ENCODE measurements around the gene TREH.

The TREH gene

DNA sequence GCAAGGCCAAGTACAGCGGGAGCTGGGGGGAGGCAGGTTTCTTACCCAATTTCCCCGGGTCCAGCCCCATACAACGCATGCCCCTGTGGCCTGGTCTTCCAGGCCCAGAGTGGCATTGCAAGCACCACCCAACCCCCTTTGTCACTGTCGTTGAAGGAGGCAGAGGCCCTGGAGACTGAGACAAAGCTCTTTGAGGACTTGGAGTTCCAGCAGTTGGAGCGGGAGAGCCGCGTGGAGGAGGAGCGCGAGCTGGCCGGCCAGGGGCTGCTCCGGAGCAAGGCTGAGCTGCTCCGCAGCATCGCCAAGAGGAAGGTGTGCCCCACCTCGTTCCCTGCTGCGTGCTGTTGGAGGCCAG is 44.2 kb downstream of the TREH start:
- no peaks in the 10 kb centered on the region for H3K36me3 Mint-ChIP-seq
- H3K27ac Mint-ChIP-seq, result no peak overlapping the region
- no peaks in the 10 kb centered on the region for H3K27me3 Mint-ChIP-seq
- no peaks in the 10 kb centered on the region for H3K9me3 Mint-ChIP-seq (ENCODE audit: low read depth)
- no peaks in the 10 kb centered on the region for H3K4me1 Mint-ChIP-seq (ENCODE audit: low read depth)
- H3K4me3 Mint-ChIP-seq, result no peak overlapping the region

DNA sequence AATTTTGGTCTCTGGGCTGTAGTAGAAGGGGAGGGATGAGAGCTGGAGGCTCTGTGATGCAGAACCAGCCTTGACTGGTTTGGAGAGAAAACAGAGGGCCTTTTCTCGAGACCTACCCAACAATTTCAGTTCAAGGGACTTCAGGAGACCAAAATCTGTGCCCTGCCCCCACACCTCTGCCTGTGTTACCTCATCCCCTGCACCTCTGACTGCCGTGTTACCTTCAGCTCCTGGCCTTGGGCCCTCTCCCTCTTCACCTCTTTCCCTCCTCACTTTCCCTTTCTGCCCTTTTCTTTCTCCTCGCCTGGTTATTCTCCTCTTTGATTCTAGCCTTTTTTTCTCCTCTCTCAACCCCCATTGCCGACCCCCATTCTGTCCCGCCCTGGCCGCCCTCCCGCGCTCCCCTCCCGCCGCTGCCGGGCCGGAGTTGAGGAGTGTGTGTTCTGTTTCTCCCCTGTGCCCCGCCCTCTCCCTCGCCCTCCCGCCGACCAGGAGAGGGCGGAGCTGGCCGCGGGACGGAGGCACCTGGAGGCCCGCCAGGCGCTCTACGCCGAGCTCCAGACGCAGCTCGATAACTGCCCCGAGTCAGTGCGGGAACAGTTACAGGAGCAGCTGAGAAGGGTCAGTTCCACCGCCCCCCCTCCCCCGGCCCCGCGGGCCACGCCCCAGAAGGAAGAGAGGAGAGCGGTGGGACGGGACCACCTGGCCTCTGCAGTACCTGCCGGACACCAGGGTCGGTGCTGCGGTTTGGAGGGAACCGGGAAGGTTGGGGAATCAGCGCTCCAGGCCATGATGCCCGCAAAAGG is 44.8 kb downstream of the TREH start:
- no peak overlapping the region for H3K4me3 Mint-ChIP-seq
- no peaks in the 10 kb centered on the region for H3K4me1 Mint-ChIP-seq (ENCODE audit: low read depth)

DNA sequence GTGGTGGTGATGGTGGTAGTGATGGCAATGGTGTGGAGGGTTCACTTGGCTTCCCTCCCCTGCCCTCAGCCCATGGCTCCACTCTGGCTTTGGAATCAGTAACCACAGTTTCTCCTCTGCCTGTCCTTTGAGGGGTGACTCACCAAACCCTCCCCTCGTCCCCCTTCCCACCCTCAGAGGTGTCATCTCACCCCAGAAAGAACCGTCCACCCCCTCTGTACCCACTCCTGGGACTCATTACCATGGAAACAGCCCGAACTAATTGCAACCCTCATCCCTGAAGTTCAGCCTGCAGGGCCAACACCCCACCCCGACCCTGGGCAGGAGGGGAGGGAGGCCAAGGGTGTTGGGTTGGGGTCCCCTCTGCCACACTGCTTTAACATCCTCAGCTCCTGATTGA is 45.5 kb downstream of the TREH start:
- Mint-ChIP-seq H3K9me3 (ENCODE audit: low read depth) (no peaks in the 10 kb centered on the region), H3K4me1 (ENCODE audit: low read depth) (no peaks in the 10 kb centered on the region), H3K27me3 (no peaks in the 10 kb centered on the region), H3K27ac (no peak overlapping the region), H3K4me3 (no peak overlapping the region), H3K36me3 (no peaks in the 10 kb centered on the region)

More for the DNA sequence above, 44.8 kb downstream of the TREH start:
- H3K9me3 Mint-ChIP-seq (ENCODE audit: low read depth), result no peaks in the 10 kb centered on the region
- H3K27ac Mint-ChIP-seq, result no peak overlapping the region
- H3K27me3 Mint-ChIP-seq, result no peaks in the 10 kb centered on the region
- H3K36me3 Mint-ChIP-seq, result no peaks in the 10 kb centered on the region

GRCh38 chr11:118633319-118633690 is 46.1 kb downstream of the TREH start:
- Mint-ChIP-seq H3K27ac (no peak overlapping the region), H3K9me3 (ENCODE audit: low read depth) (no peaks in the 10 kb centered on the region), H3K4me3 (no peak overlapping the region), H3K36me3 (no peaks in the 10 kb centered on the region), H3K27me3 (no peaks in the 10 kb centered on the region), H3K4me1 (ENCODE audit: low read depth) (no peaks in the 10 kb centered on the region)

DNA sequence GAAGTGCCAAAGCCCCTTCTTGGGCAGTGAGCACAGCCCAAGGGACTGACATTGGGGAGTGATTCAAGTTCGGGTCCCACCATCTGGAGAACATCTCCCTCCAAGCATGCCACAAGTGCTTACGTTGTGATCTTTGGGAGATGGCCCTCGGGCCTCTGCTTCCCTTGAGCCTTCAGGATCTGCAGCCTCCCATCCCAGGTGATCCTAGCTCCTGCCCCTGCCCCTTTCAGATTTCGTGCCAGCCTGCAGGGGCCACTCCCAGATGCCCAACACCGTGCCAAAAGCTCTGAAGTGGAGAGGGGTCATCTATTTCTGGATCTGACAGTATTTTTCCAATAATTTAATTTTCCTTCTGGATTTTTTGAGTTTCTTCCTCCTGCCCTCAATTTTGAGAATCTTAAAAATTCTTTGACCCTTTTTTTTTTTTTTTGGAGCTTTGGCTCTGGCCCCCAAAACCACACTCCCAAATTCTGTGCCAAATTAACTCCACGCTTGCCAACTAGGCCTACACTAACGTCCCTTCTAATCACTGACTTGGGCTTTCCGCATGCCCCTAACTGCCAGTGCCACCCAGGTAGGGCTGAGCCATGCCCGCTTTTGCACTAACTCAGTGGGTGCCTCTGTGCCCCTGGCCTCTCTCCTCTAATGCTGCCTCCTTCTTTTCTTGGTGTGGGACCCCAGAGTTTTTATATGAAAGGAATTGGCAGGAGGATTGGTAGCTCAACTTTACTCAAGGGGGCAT is 46.7 kb downstream of the TREH start:
- no peaks in the 10 kb centered on the region for H3K27me3 Mint-ChIP-seq
- H3K4me3 Mint-ChIP-seq, result no peak overlapping the region
- H3K27ac Mint-ChIP-seq, result no peak overlapping the region
- no peaks in the 10 kb centered on the region for H3K9me3 Mint-ChIP-seq (ENCODE audit: low read depth)
- H3K36me3 Mint-ChIP-seq, result no peaks in the 10 kb centered on the region
- H3K4me1 Mint-ChIP-seq (ENCODE audit: low read depth), result no peaks in the 10 kb centered on the region

- no peak overlapping the region for H3K4me3 Mint-ChIP-seq
- no peaks in the 10 kb centered on the region for H3K4me1 Mint-ChIP-seq (ENCODE audit: low read depth)
- H3K27me3 Mint-ChIP-seq, result no peaks in the 10 kb centered on the region
- no peaks in the 10 kb centered on the region for H3K9me3 Mint-ChIP-seq (ENCODE audit: low read depth)
- no peak overlapping the region for H3K27ac Mint-ChIP-seq
- no peaks in the 10 kb centered on the region for H3K36me3 Mint-ChIP-seq
Observed at GRCh38 chr11:118631142-118631909, 48.1 kb downstream of the TREH start.

GRCh38 chr11:118629761-118630661 is 49.4 kb downstream of the TREH start:
- no peaks in the 10 kb centered on the region for H3K36me3 Mint-ChIP-seq

DNA sequence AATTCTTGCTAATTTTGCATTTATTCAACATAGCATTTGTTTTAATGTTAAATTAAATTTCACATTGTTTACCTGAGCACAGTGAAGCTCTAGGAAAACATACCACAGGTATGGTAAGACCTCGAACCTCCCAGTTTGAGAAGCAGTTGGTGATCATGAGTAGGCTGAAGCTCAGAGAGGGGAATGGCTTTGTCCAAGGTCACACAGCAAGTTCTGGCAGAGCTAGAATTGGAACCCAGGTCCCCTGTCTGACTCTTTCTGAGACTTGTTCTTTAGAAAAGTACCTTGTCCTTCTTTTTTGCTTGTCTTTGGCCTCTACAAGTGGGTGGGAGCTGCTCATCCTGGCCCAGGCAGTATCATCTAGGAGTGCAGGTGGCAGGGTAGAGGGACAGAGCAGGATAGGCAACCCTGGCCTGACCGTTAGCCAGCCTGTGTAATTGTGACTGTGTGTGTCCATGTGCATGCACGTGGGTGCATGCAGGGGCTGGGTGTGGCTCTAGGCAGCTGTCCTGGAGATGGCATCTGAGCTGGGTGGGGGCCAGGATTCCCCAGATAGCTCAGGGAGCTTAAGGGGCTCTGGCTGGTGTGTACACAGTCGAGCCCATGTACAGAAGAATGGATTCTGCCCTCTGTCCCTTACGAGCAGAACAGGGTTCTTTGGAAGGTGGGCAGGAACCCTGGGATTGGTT is 50.4 kb downstream of the TREH start:
- Mint-ChIP-seq H3K9me3 (ENCODE audit: low read depth) (no peaks in the 10 kb centered on the region), H3K36me3 (no peaks in the 10 kb centered on the region), H3K4me3 (no peak overlapping the region), H3K27me3 (no peaks in the 10 kb centered on the region), H3K27ac (no peak overlapping the region), H3K4me1 (ENCODE audit: low read depth) (no peaks in the 10 kb centered on the region)

More at GRCh38 chr11:118629761-118630661, 49.4 kb downstream of the TREH start:
- H3K4me3 Mint-ChIP-seq, result no peak overlapping the region
- H3K27ac Mint-ChIP-seq, result no peak overlapping the region
- H3K27me3 Mint-ChIP-seq, result no peaks in the 10 kb centered on the region
- no peaks in the 10 kb centered on the region for H3K4me1 Mint-ChIP-seq (ENCODE audit: low read depth)
- no peaks in the 10 kb centered on the region for H3K9me3 Mint-ChIP-seq (ENCODE audit: low read depth)

DNA sequence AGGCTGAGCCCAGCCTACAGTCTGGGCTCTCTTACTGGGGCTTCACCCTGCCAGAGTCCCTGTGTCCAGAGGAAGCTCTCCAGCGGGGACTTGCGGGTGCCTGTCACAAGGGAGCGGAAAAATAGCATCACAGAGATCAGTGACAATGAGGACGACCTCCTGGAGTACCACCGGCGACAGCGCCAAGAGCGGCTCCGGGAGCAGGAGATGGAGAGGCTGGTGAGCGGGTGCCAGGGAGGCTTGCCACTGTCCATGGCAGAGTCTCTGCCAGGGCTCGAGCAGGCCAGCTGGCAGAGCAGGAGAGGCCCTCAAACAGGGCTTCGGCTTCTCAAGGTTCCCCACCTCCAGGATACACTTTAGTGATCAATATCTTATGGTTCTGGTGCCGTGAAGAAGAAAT is 51.0 kb downstream of the TREH start:
- no peaks in the 10 kb centered on the region for H3K4me1 Mint-ChIP-seq (ENCODE audit: low read depth)
- no peak overlapping the region for H3K27ac Mint-ChIP-seq
- no peaks in the 10 kb centered on the region for H3K36me3 Mint-ChIP-seq
- H3K9me3 Mint-ChIP-seq (ENCODE audit: low read depth), result no peaks in the 10 kb centered on the region
- no peak overlapping the region for H3K4me3 Mint-ChIP-seq
- no peaks in the 10 kb centered on the region for H3K27me3 Mint-ChIP-seq

DNA sequence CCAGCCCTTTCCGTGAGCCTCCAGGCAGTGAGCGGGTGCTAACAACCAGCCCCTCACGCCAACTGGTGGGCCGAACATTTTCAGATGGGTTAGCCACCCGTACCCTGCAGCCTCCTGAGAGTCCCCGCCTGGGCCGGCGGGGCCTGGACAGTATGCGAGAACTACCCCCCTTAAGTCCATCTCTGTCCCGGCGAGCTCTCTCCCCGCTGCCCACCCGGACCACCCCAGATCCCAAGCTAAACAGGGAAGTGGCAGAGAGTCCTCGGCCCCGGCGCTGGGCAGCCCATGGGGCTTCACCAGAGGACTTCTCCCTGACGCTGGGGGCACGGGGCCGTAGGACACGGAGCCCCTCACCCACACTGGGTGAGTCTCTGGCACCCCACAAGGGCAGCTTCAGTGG is 51.4 kb downstream of the TREH start:
- Mint-ChIP-seq H3K27me3 (no peaks in the 10 kb centered on the region), H3K36me3 (no peaks in the 10 kb centered on the region), H3K4me1 (ENCODE audit: low read depth) (no peaks in the 10 kb centered on the region), H3K4me3 (no peak overlapping the region), H3K9me3 (ENCODE audit: low read depth) (no peaks in the 10 kb centered on the region), H3K27ac (no peak overlapping the region)

DNA sequence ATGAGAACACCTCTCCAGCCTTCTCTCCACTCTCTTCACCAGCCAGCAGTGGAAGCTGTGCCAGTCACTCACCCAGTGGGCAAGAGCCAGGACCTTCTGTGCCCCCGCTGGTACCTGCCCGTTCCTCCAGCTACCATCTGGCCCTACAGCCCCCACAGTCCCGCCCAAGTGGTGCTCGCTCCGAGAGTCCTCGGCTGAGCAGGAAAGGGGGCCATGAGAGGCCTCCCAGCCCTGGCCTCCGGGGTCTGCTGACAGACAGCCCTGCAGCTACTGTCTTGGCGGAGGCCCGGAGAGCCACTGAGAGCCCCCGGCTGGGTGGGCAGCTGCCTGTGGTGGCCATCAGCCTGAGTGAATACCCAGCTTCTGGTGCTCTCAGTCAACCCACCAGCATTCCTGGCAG is 51.9 kb downstream of the TREH start:
- Mint-ChIP-seq H3K27ac (no peak overlapping the region), H3K27me3 (no peaks in the 10 kb centered on the region), H3K36me3 (no peaks in the 10 kb centered on the region), H3K4me1 (ENCODE audit: low read depth) (no peaks in the 10 kb centered on the region), H3K9me3 (ENCODE audit: low read depth) (no peaks in the 10 kb centered on the region), H3K4me3 (no peak overlapping the region)

- Mint-ChIP-seq H3K4me3 (no peak overlapping the region), H3K4me1 (ENCODE audit: low read depth) (peaks cover under 1% of the 10 kb centered on the region), H3K27ac (no peak overlapping the region), H3K9me3 (ENCODE audit: low read depth) (no peaks in the 10 kb centered on the region), H3K27me3 (no peaks in the 10 kb centered on the region), H3K36me3 (no peaks in the 10 kb centered on the region)
Observed at GRCh38 chr11:118625976-118626375, 53.5 kb downstream of the TREH start.

- no peak overlapping the region for H3K27ac Mint-ChIP-seq
- no peak overlapping the region for H3K4me3 Mint-ChIP-seq
- H3K4me1 Mint-ChIP-seq (ENCODE audit: low read depth), result peaks cover 5% of the 10 kb centered on the region
- H3K36me3 Mint-ChIP-seq, result no peaks in the 10 kb centered on the region
- no peaks in the 10 kb centered on the region for H3K9me3 Mint-ChIP-seq (ENCODE audit: low read depth)
- H3K27me3 Mint-ChIP-seq, result no peaks in the 10 kb centered on the region
Observed at GRCh38 chr11:118625036-118625690, 54.3 kb downstream of the TREH start.

GRCh38 chr11:118623269-118623655 is 56.2 kb downstream of the TREH start:
- Mint-ChIP-seq H3K9me3 (ENCODE audit: low read depth) (no peaks in the 10 kb centered on the region), H3K4me3 (no peak overlapping the region), H3K27me3 (peaks cover 6% of the 10 kb centered on the region), H3K27ac (no peak overlapping the region), H3K36me3 (peaks cover 3% of the 10 kb centered on the region), H3K4me1 (ENCODE audit: low read depth) (peaks cover 9% of the 10 kb centered on the region)

Data from activated naive CD8-positive, alpha-beta T cell (primary cell).